Body of pancreas (tissue), 4 donors: ENCODE data around the gene RAB1B.

Experiments
- CTCF ChIP-seq, 7 experiments: fragments of 450-650 bp in 4 of 7; fragments of 200-600 bp in 3 of 7; sonication (generic) in 3 of 7; IDR thresholded peaks; one replicate each; pipeline ENCODE4 v1.5.1; 2016 to 2019; ENCODE audit warnings: antibody characterized with exemption in 7 of 7
- POLR2A ChIP-seq, 3 donors: fragments of 450-650 bp; IDR thresholded peaks; one replicate each; pipeline ENCODE4 v1.6.1; 2016; ENCODE audit warnings: antibody characterized with exemption in 3 of 3, mild to moderate bottlenecking in 2 of 3

DNA sequence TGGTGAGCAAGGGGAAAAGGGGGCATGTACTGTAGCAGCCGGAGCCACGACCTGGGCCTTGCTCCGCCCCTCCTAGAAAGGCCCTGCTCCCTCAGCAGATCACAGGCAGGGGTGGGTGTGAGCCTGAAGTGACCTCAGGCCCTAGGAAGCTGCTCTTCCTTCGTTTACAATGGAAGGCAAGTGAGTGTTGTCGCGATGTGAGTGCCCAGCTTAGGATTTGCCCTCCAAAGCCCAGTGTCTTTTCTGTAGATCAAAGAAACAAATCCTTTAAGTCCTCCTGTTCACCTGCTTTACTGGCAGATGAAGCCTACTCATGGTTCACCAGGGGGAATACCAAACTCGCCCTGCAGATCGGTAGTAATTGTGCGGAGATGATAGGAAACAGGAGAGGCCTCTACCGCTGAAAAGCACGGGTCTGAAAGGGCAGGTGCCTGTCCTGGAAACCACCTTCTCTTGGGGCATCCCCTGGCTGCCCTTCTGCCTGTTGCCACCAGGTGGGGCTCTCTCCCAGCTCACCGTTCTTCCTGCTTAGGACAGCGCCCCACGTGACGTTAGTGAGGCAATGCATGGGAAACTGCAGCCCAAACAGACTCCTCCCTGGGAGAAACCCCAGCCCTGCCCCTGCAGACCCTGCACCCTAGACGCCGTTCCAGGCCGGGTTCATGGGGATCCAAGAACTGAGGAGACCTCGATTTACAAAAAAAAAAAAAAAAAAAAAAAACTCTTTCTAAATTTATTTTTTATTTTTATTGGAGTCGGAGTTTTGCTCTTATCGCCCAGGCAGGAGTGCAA is 45.9 kb upstream of the RAB1B start:
- TF ChIP-seq CTCF (IDR thresholded peaks at IDR 0.05) (peak; percentile 96 to 100 (median 100)), POLR2A (IDR thresholded peaks at IDR 0.05) (no peak)
